Activated B cell treated with CpG ODN at 0.5 μM for 24 hours (primary cell): ENCODE results near the gene AMMECR1. TPM values are rescaled to one million over a fixed set of nuclear protein-coding genes. Genes with fewer than 3 reads are reported as not detected.

Experiments used
- ATAC-seq: fragments of 200-7000 bp; cut with Tn5 transposase; one replicate; pipeline ENCODE4 v1.10.0; 2021; ENCODE audit warnings: low read depth, mild to moderate bottlenecking, moderate library complexity
- CTCF ChIA-PET: fragments of 350-600 bp; sonication (Branson Sonifier 250); formaldehyde crosslinking; loops from one replicate; lab custom pipeline; 2021; ENCODE audit warnings: antibody characterized with exemption; lab: Charles Lee
- POLR2A ChIA-PET: fragments of 350-600 bp; sonication (Branson Sonifier 250); formaldehyde crosslinking; loops from one replicate; lab custom pipeline; 2021; ENCODE audit warnings: antibody characterized with exemption; lab: Charles Lee
- DNase-seq: peaks from one replicate; pipeline ENCODE4 v3.0.0; 2022
- H3K27ac Mint-ChIP-seq: one replicate; pipeline ENCODE4 v1.8.0; 2020; ENCODE audit warnings: mixed read lengths
- H3K27me3 Mint-ChIP-seq: one replicate; pipeline ENCODE4 v1.8.0; 2021; ENCODE audit warnings: mixed read lengths
- H3K36me3 Mint-ChIP-seq: one replicate; pipeline ENCODE4 v1.8.0; 2021; ENCODE audit warnings: low read depth, mixed read lengths
- H3K4me1 Mint-ChIP-seq: one replicate; pipeline ENCODE4 v1.8.0; 2021; ENCODE audit warnings: mixed read lengths
- H3K4me3 Mint-ChIP-seq: one replicate; pipeline ENCODE4 v1.8.0; 2020; ENCODE audit warnings: mild to moderate bottlenecking, mixed read lengths
- H3K9me3 Mint-ChIP-seq: one replicate; pipeline ENCODE4 v1.8.0; 2020; ENCODE audit warnings: mixed read lengths
- intact Hi-C: fragments of 100-400 bp; cut with micrococcal nuclease; formaldehyde crosslinking; loops from one replicate; pipeline ENCODE4 v1.15.1; 2024
- total RNA-seq: library from RNA; stranded (reverse); gene quantifications from 2 replicates; pipeline ENCODE4 v1.2.3, GENCODE V29; 2022
- TF ChIP-seq, protein P1 (sequence below): fragments of 200-600 bp; IDR thresholded peaks from one replicate; pipeline ENCODE4 v1.8.0; 2022; ENCODE audit warnings: antibody characterized with exemption, mild to moderate bottlenecking

Gene AMMECR1
- total RNA-seq, 1 donor from 2014 or later, result 10.8 TPM

DNA sequence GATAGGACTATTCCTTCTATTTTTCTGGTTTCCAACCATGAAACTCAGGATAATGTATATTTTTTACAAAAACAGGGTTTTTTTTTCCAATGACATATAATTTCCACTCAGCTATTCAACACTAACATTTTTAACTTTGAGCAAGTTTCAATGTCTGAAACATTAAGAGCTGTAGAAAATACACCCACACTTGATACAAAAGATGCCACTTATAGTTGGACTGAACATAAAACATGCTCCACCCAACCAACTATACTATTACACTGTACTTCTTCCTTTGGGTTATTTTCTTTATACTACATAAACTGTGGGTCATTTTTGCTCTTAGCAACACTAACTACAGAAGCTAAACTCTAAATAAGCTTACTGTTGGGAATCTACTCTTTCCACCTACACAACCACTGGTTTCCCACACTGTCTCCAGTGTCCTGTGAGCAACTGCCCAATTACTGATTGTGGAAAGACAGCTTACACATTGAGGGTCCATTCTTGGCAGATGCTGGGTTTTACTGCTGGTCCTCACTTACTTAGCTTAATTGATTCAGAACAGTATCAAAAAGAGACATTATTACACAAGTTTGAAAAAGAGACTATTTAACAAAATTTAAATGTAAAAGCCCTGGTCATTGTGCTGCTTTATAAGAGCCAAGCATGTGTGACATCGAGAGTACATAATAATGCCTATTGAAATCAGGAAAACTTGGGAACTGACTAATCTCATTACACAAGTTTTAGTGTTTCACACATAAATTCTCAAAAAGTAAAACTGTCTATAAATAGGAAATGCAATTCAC, 6.3 kb downstream of the AMMECR1 start:
- peaks cover 1% of the 10 kb centered on the region for H3K36me3 Mint-ChIP-seq
- TF ChIP-seq, protein P1, sequence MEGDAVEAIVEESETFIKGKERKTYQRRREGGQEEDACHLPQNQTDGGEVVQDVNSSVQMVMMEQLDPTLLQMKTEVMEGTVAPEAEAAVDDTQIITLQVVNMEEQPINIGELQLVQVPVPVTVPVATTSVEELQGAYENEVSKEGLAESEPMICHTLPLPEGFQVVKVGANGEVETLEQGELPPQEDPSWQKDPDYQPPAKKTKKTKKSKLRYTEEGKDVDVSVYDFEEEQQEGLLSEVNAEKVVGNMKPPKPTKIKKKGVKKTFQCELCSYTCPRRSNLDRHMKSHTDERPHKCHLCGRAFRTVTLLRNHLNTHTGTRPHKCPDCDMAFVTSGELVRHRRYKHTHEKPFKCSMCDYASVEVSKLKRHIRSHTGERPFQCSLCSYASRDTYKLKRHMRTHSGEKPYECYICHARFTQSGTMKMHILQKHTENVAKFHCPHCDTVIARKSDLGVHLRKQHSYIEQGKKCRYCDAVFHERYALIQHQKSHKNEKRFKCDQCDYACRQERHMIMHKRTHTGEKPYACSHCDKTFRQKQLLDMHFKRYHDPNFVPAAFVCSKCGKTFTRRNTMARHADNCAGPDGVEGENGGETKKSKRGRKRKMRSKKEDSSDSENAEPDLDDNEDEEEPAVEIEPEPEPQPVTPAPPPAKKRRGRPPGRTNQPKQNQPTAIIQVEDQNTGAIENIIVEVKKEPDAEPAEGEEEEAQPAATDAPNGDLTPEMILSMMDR, result no peak
- no peak for ATAC-seq
- no peaks in the 10 kb centered on the region for H3K9me3 Mint-ChIP-seq
- no peak overlapping the region for H3K4me3 Mint-ChIP-seq
- H3K4me1 Mint-ChIP-seq, result peaks cover 46% of the 10 kb centered on the region
- no peak overlapping the region for H3K27ac Mint-ChIP-seq
- intact Hi-C loops, result no loop called here
- no peaks in the 10 kb centered on the region for H3K27me3 Mint-ChIP-seq
- ChIA-PET CTCF (interaction anchor here (1.1 to 1.4 kb wide), 2 partner anchors 151 to 677 kb away, joined by 3 read pairs; no protein-coding TSS in a partner anchor), POLR2A (interaction anchor here (0.6 kb wide), 1 partner anchor 72 kb away, joined by 3 read pairs; no protein-coding TSS in a partner anchor)
- no peak for DNase-seq

DNA sequence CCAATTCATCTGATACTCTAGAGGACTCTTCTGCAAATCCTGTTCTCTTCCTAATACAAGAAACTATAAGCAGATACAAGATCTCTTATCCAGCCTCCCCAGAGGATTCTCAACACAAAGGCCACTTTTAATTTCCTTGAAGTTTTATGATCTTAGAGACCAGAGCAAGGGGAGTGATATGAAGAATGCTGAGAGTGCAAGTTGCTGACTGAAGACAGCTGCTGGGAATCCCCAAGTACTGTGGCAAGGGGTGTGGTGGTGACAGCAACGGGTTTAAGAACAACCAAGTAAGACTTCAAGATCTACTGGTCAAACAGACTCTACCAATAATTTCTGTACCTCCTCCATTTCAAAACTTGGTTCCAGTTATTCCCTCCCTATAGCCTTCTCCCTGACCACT, 7.0 kb downstream of the AMMECR1 start:
- CTCF ChIA-PET, result interaction anchor here (1.4 kb wide), 1 partner anchor 150 kb away, joined by 3 read pairs; no protein-coding TSS in a partner anchor
- Mint-ChIP-seq H3K27ac (no peak overlapping the region), H3K4me3 (no peak overlapping the region), H3K4me1 (peaks cover 40% of the 10 kb centered on the region), H3K36me3 (peaks cover 1% of the 10 kb centered on the region), H3K27me3 (no peaks in the 10 kb centered on the region), H3K9me3 (no peaks in the 10 kb centered on the region)
- POLR2A ChIA-PET, result interaction anchor here (0.6 kb wide), 1 partner anchor 57 kb away, joined by 3 read pairs; no protein-coding TSS in a partner anchor
- intact Hi-C loops, result no loop called here
- peak; percentile 75 for ATAC-seq
- DNase-seq, result no peak
- TF ChIP-seq, protein P1, result no peak

DNA sequence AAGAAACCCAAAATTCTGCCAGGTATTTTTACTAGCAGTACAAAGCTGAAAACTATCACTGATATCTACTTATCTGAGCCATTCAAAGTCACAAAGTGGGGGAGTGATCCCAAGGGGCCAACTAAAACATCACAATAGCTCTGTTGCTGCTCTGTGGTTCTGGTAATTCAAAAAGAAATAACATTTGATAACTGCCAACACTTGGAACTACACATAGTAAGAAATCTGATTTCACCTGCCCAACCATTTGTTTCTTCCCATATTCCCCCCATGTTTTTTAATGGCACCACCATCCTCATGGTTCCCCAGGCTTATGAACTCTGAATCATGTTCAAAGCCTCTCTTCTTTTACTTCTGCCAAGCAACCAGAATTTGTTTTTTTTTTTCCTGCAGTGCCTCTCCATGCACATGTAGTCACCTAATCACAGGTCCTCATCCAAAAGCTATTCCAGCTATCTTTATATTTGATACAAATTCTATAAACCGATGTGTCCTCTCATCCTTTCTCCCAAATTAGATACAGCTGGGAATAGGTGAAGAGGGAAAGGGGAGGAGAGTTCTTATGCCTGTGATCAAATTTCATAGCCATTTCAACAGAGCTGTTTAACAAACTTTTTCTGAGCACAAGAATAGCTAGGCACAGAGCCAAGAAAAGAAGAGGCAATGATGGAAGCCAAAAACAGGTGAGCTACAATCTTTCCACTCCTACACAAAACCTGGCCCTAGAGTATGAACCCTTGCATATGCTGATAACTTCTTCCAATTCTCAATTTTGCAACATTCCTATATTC, 7.7 kb downstream of the AMMECR1 start:
- no peak overlapping the region for H3K4me3 Mint-ChIP-seq
- TF ChIP-seq, protein P1, result no peak
- CTCF ChIA-PET, result interaction anchor here (1.4 kb wide), 1 partner anchor 149 kb away, joined by 3 read pairs; no protein-coding TSS in a partner anchor
- no peaks in the 10 kb centered on the region for H3K9me3 Mint-ChIP-seq
- POLR2A ChIA-PET, result interaction anchor here (0.6 kb wide), 1 partner anchor 57 kb away, joined by 3 read pairs; no protein-coding TSS in a partner anchor
- no peak overlapping the region for H3K27ac Mint-ChIP-seq
- peaks cover 1% of the 10 kb centered on the region for H3K36me3 Mint-ChIP-seq
- peaks cover 35% of the 10 kb centered on the region for H3K4me1 Mint-ChIP-seq
- intact Hi-C loops, result no loop called here
- ATAC-seq, result no peak
- no peak for DNase-seq
- no peaks in the 10 kb centered on the region for H3K27me3 Mint-ChIP-seq

DNA sequence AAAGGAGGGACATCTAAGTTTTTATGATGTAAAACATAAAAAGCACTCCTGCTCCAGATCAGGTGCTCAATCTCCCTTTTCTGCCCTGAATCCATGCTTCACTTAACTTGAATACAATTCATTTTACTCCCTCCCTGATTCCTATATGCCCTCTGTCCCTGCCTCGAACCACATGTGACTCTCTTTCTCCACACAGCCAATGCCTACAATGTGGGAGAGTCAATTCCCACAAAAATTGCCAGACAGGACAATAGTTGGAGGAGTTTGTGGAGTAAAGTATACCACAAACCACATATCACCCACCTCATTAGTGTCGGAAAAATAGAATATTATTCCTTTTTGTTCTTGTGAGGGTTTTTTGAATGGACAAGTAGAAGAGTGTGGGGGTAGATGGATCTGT, 9.7 kb downstream of the AMMECR1 start:
- no peaks in the 10 kb centered on the region for H3K9me3 Mint-ChIP-seq
- DNase-seq, result no peak
- H3K27ac Mint-ChIP-seq, result no peak overlapping the region
- intact Hi-C loops, result no loop called here
- no peak overlapping the region for H3K4me3 Mint-ChIP-seq
- peaks cover 28% of the 10 kb centered on the region for H3K4me1 Mint-ChIP-seq
- ChIA-PET CTCF (no interaction called here), POLR2A (no interaction called here)
- ATAC-seq, result no peak
- TF ChIP-seq, protein P1, result no peak
- no peaks in the 10 kb centered on the region for H3K27me3 Mint-ChIP-seq
- H3K36me3 Mint-ChIP-seq, result peaks cover 1% of the 10 kb centered on the region

DNA sequence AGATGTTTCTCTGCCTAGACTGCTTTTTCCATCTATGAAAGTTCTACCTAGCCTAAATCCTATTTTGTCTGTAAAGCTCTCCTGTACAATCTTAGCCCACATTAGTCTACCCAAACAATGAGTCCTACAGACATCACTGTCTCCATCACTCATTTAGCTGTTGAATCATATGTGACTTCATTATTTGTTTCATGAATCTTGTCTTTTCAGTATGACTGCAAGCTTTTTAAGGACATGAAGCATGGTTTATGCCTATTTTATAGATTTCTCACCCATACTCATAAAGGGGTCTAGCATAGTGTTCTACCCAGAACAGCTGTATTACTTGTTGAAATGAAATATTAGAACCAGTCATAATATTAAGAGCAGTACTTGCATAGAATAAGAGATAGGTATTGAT, 13.0 kb downstream of the AMMECR1 start:
- CTCF ChIA-PET, result no interaction called here
- H3K9me3 Mint-ChIP-seq, result no peaks in the 10 kb centered on the region
- TF ChIP-seq, protein P1, result no peak
- DNase-seq, result no peak
- H3K36me3 Mint-ChIP-seq, result peaks cover 1% of the 10 kb centered on the region
- H3K27ac Mint-ChIP-seq, result no peak overlapping the region
- POLR2A ChIA-PET, result no interaction called here
- no peak overlapping the region for H3K4me3 Mint-ChIP-seq
- H3K4me1 Mint-ChIP-seq, result peaks cover 10% of the 10 kb centered on the region
- ATAC-seq, result no peak
- H3K27me3 Mint-ChIP-seq, result no peaks in the 10 kb centered on the region
- intact Hi-C loops, result no loop called here
